Globus pallidus (tissue), 1 donor: ENCODE measurements around the gene ICOS.
"Not testable (repeated sequence)": the region's sequence is repeated elsewhere in the genome, so short reads cannot be mapped to it uniquely, and the experiment has no call there.

Experiments
- DNase-seq: peaks from one replicate; pipeline ENCODE4 v3.0.0-alpha.2; 2015; ENCODE audit warnings: low spot score

ICOS gene

GRCh38 chr2:203918264-203918663 is 18.3 kb upstream of the ICOS start:
- no peak for DNase-seq

- DNase-seq: no peak
Observed at GRCh38 chr2:203918839-203919238, 17.7 kb upstream of the ICOS start.

- DNase-seq: no peak
Observed at GRCh38 chr2:203925512-203926158, 10.9 kb upstream of the ICOS start.

GRCh38 chr2:203928849-203929248 is 7.7 kb upstream of the ICOS start:
- DNase-seq: no peak

GRCh38 chr2:203931262-203931661 is 5.3 kb upstream of the ICOS start:
- not testable (repeated sequence) for DNase-seq

GRCh38 chr2:203934041-203934492 is 2.5 kb upstream of the ICOS start:
- no peak for DNase-seq

GRCh38 chr2:203934711-203935438 is 1.7 kb upstream of the ICOS start:
- no peak for DNase-seq

GRCh38 chr2:203935568-203935967 is 995 bp upstream of the ICOS start:
- no peak for DNase-seq

- DNase-seq: no peak
Observed at GRCh38 chr2:203936949-203937348, 386 bp downstream of the ICOS start.

GRCh38 chr2:203937788-203938187 is 1.2 kb downstream of the ICOS start:
- no peak for DNase-seq

- no peak for DNase-seq
Observed at GRCh38 chr2:203940039-203940438, 3.5 kb downstream of the ICOS start.

- not testable (repeated sequence) for DNase-seq
Observed at GRCh38 chr2:203943493-203944382, 7.2 kb downstream of the ICOS start.

- DNase-seq: no peak
Observed at GRCh38 chr2:203948733-203949132, 12.2 kb downstream of the ICOS start.

GRCh38 chr2:203949228-203949627 is 12.7 kb downstream of the ICOS start:
- DNase-seq: no peak

- no peak for DNase-seq
Observed at GRCh38 chr2:203951366-203951902, 14.9 kb downstream of the ICOS start.

- DNase-seq: no peak
Observed at GRCh38 chr2:203959265-203959664, 22.7 kb downstream of the ICOS start.

- peak; percentile 1 for DNase-seq
Observed at GRCh38 chr2:203959672-203960071, 23.1 kb downstream of the ICOS start.

- no peak for DNase-seq
Observed at GRCh38 chr2:203960811-203961210, 24.2 kb downstream of the ICOS start.

GRCh38 chr2:203965190-203965589 is 28.6 kb downstream of the ICOS start:
- DNase-seq: not testable (repeated sequence)

- no peak for DNase-seq
Observed at GRCh38 chr2:203971251-203971650, 34.7 kb downstream of the ICOS start.

GRCh38 chr2:203972066-203972465 is 35.5 kb downstream of the ICOS start:
- DNase-seq: no peak

GRCh38 chr2:203973000-203973399 is 36.4 kb downstream of the ICOS start:
- no peak for DNase-seq
